NCI-H2107 treated with DMSO at 0.1 percent for 48 hours (cell line): Measurements from ENCODE around the gene BFSP2.

Source experiments
- DNase-seq: peaks from one replicate; lab custom pipeline; 2025; ENCODE audit not compliant: unreplicated experiment; lab: John Stamatoyannopoulos, UW

Gene BFSP2

GRCh38 chr3:133413161-133414020 is 13.5 kb downstream of the BFSP2 start:
- DNase-seq = peak; percentile 31

- DNase-seq = no peak
These were observed 14.2 kb downstream of the BFSP2 start for GRCh38 chr3:133414021-133414392.

- no peak for DNase-seq
These were observed 18.5 kb downstream of the BFSP2 start for GRCh38 chr3:133418361-133418760.

- no peak for DNase-seq
These were observed 19.5 kb downstream of the BFSP2 start for GRCh38 chr3:133419151-133419909.

GRCh38 chr3:133424937-133425869 is 25.3 kb downstream of the BFSP2 start:
- DNase-seq = no peak

GRCh38 chr3:133425898-133426297 is 26.0 kb downstream of the BFSP2 start:
- no peak for DNase-seq

- no peak for DNase-seq
These were observed 26.9 kb downstream of the BFSP2 start for GRCh38 chr3:133426721-133427120.

- DNase-seq = no peak
These were observed 28.7 kb downstream of the BFSP2 start for GRCh38 chr3:133428552-133428951.

GRCh38 chr3:133429063-133429462 is 29.2 kb downstream of the BFSP2 start:
- DNase-seq = no peak

- no peak for DNase-seq
These were observed 39.7 kb downstream of the BFSP2 start for GRCh38 chr3:133439563-133439962.

GRCh38 chr3:133440652-133441051 is 40.8 kb downstream of the BFSP2 start:
- no peak for DNase-seq

- DNase-seq = no peak
These were observed 42.0 kb downstream of the BFSP2 start for GRCh38 chr3:133441867-133442270.

GRCh38 chr3:133442518-133442917 is 42.7 kb downstream of the BFSP2 start:
- no peak for DNase-seq

GRCh38 chr3:133443649-133444422 is 44.0 kb downstream of the BFSP2 start:
- no peak for DNase-seq

- no peak for DNase-seq
These were observed 44.5 kb downstream of the BFSP2 start for GRCh38 chr3:133444423-133444774.

- peak; percentile 22 for DNase-seq
These were observed 45.3 kb downstream of the BFSP2 start for GRCh38 chr3:133445108-133445507.

- DNase-seq = no peak
These were observed 48.1 kb downstream of the BFSP2 start for GRCh38 chr3:133447750-133448477.

GRCh38 chr3:133448478-133449122 is 48.7 kb downstream of the BFSP2 start:
- no peak for DNase-seq

- DNase-seq = no peak
These were observed 51.5 kb downstream of the BFSP2 start for GRCh38 chr3:133451309-133451708.
